Amniotic stem cell (primary cell): ENCODE results near the gene ABHD1.
A peak's percentile ranks its signal among the peaks of the same experiment; 100 is the strongest.
"Not testable (repeated sequence)": the region's sequence is repeated elsewhere in the genome, so short reads cannot be mapped to it uniquely, and the experiment has no call there.

Experiments used
- DNase-seq: peaks from one replicate; lab custom pipeline; 2025; lab: John Stamatoyannopoulos, UW

Gene ABHD1

GRCh38 chr2:27123302-27124150 lies at the start of gene ABHD1:
Gene ABHD1, plus strand, starts transcription at chr2:27123815. Its CDS starts 134 bp downstream, at chr2:27123949.
- no peak for DNase-seq

GRCh38 chr2:27074738-27075565 lies 48.7 kb upstream of the ABHD1 start:
- no peak for DNase-seq

GRCh38 chr2:27075566-27075871 lies 48.1 kb upstream of the ABHD1 start:
- not testable (repeated sequence) for DNase-seq

GRCh38 chr2:27076323-27076722 lies 47.3 kb upstream of the ABHD1 start:
- no peak for DNase-seq

- no peak for DNase-seq
Observed at GRCh38 chr2:27077231-27077630, 46.4 kb upstream of the ABHD1 start.

- DNase-seq = peak; percentile 91
Observed at GRCh38 chr2:27078267-27079194, 45.1 kb upstream of the ABHD1 start, which contains the start of gene EMILIN1. Gene EMILIN1, plus strand, starts transcription at chr2:27078615. Its CDS starts 451 bp downstream, at chr2:27079066.

- no peak for DNase-seq
Observed at GRCh38 chr2:27079233-27080139, 44.1 kb upstream of the ABHD1 start.

GRCh38 chr2:27080140-27080469 lies 43.5 kb upstream of the ABHD1 start:
- no peak for DNase-seq

- DNase-seq = no peak
Observed at GRCh38 chr2:27080603-27080936, 43.0 kb upstream of the ABHD1 start.

GRCh38 chr2:27081984-27082772 lies 41.4 kb upstream of the ABHD1 start:
- DNase-seq = no peak

- no peak for DNase-seq
Observed at GRCh38 chr2:27082773-27083409, 40.7 kb upstream of the ABHD1 start.

- DNase-seq = no peak
Observed at GRCh38 chr2:27083410-27084296, 40.0 kb upstream of the ABHD1 start.

GRCh38 chr2:27084297-27085061 lies 39.1 kb upstream of the ABHD1 start:
- no peak for DNase-seq

GRCh38 chr2:27085062-27085672 lies 38.4 kb upstream of the ABHD1 start:
- no peak for DNase-seq

- no peak for DNase-seq
Observed at GRCh38 chr2:27085673-27086089, 37.9 kb upstream of the ABHD1 start.

- peak; percentile 69 for DNase-seq
Observed at GRCh38 chr2:27086090-27086723, 37.4 kb upstream of the ABHD1 start.
